Measurements from ENCODE around the gene RAB5IF. TPM values are rescaled to one million over a fixed set of nuclear protein-coding genes. Genes with fewer than 3 reads are reported as not detected.

Gene RAB5IF
- total RNA-seq, 2 experiments from 2014 or later = 62.6 to 74.8 TPM

- DNase-seq (no peak), ATAC-seq (ENCODE audit: poor library complexity) (no peak)
- no peak overlapping the region for H3K4me3 ChIP-seq (ENCODE audit: low read length)
- no peaks in the 10 kb centered on the region for H3K27me3 ChIP-seq (ENCODE audit: control insufficient read depth in 1 of 2, insufficient read depth in 2 of 2, low read length in 2 of 2)
- Mint-ChIP-seq H3K4me3 (peak overlapping the region; percentile 34), H3K36me3 (ENCODE audit: low read depth) (peaks cover 88% of the 10 kb centered on the region), H3K27ac (peak overlapping the region; percentile 88), H3K4me1 (ENCODE audit: low read depth) (peaks cover 58% of the 10 kb centered on the region), H3K27me3 (no peaks in the 10 kb centered on the region), H3K9me3 (no peaks in the 10 kb centered on the region)
- TF ChIP-seq, protein P1, sequence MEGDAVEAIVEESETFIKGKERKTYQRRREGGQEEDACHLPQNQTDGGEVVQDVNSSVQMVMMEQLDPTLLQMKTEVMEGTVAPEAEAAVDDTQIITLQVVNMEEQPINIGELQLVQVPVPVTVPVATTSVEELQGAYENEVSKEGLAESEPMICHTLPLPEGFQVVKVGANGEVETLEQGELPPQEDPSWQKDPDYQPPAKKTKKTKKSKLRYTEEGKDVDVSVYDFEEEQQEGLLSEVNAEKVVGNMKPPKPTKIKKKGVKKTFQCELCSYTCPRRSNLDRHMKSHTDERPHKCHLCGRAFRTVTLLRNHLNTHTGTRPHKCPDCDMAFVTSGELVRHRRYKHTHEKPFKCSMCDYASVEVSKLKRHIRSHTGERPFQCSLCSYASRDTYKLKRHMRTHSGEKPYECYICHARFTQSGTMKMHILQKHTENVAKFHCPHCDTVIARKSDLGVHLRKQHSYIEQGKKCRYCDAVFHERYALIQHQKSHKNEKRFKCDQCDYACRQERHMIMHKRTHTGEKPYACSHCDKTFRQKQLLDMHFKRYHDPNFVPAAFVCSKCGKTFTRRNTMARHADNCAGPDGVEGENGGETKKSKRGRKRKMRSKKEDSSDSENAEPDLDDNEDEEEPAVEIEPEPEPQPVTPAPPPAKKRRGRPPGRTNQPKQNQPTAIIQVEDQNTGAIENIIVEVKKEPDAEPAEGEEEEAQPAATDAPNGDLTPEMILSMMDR (IDR thresholded peaks at IDR 0.05) = no peak
- peaks cover 74% of the 10 kb centered on the region for H3K36me3 ChIP-seq (ENCODE audit: insufficient read depth, low read length)
- ChIA-PET POLR2A (no interaction called here), CTCF (no interaction called here)
- H3K27ac ChIP-seq (ENCODE audit: low read depth in 1 of 2, low read length in 2 of 2) = peak overlapping the region; percentile 15 to 59
- peaks cover 44% of the 10 kb centered on the region for H3K4me1 ChIP-seq (ENCODE audit: insufficient read depth, low read length)
- intact Hi-C loops (cut with DNase I, micrococcal nuclease) = loop anchor here in 1 of 2 experiments (2.0 kb wide), 1 partner anchor 13 kb away; no protein-coding TSS in a partner anchor
- no peaks in the 10 kb centered on the region for H3K9me3 ChIP-seq (ENCODE audit: control insufficient read depth in 1 of 2, insufficient read depth in 1 of 2, low read length in 2 of 2)
Measured at GRCh38 chr20:36631646-36632045, 26.1 kb downstream of the RAB5IF start.

DNA sequence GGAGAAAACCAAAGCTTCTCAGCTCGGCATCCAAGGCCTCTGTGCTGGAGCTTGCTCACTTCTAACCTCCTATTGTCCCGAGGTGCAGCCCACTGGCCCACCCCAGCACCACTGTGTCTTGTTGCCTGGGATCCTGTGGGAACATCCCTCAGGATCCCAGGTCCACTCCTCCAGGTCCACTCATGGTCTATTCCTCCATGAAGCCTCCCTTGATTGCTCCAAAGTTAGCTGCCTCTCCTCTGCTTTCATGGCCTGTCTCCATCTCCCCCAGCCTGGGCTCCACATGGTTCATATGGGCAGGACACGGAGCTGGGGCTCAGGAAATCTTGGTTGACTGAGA lies 26.5 kb downstream of the RAB5IF start:
- Histone ChIP-seq H3K4me3 (ENCODE audit: low read length) (no peak overlapping the region), H3K4me1 (ENCODE audit: insufficient read depth, low read length) (peaks cover 43% of the 10 kb centered on the region), H3K27me3 (ENCODE audit: control insufficient read depth in 1 of 2, insufficient read depth in 2 of 2, low read length in 2 of 2) (no peaks in the 10 kb centered on the region), H3K9me3 (ENCODE audit: control insufficient read depth in 1 of 2, insufficient read depth in 1 of 2, low read length in 2 of 2) (no peaks in the 10 kb centered on the region), H3K27ac (ENCODE audit: low read depth in 1 of 2, low read length in 2 of 2) (no peak overlapping the region), H3K36me3 (ENCODE audit: insufficient read depth, low read length) (peaks cover 70% of the 10 kb centered on the region)
- TF ChIP-seq, protein P1 (IDR thresholded peaks at IDR 0.05) = no peak
- no peaks in the 10 kb centered on the region for H3K9me3 Mint-ChIP-seq
- intact Hi-C loops (cut with DNase I, micrococcal nuclease) = no loop called here
- peak overlapping the region; percentile 34 for H3K4me3 Mint-ChIP-seq
- POLR2A ChIA-PET = no interaction called here
- peaks cover 88% of the 10 kb centered on the region for H3K36me3 Mint-ChIP-seq (ENCODE audit: low read depth)
- peaks cover 57% of the 10 kb centered on the region for H3K4me1 Mint-ChIP-seq (ENCODE audit: low read depth)
- H3K27ac Mint-ChIP-seq = peak overlapping the region; percentile 88
- H3K27me3 Mint-ChIP-seq = no peaks in the 10 kb centered on the region
- CTCF ChIA-PET = no interaction called here
- no peak for ATAC-seq (ENCODE audit: poor library complexity)
- DNase-seq = no peak

- H3K27ac Mint-ChIP-seq = peak overlapping the region; percentile 88
- intact Hi-C loops (cut with DNase I, micrococcal nuclease) = no loop called here
- peaks cover 51% of the 10 kb centered on the region for H3K4me1 Mint-ChIP-seq (ENCODE audit: low read depth)
- no peak overlapping the region for H3K27ac ChIP-seq (ENCODE audit: low read depth in 1 of 2, low read length in 2 of 2)
- CTCF ChIA-PET = interaction anchor here (0.5 kb wide), 1 partner anchor 143 kb away, joined by 3 read pairs; no protein-coding TSS in a partner anchor
- no peaks in the 10 kb centered on the region for H3K9me3 ChIP-seq (ENCODE audit: control insufficient read depth in 1 of 2, insufficient read depth in 1 of 2, low read length in 2 of 2)
- TF ChIP-seq, protein P1 (IDR thresholded peaks at IDR 0.05) = no peak
- no peak overlapping the region for H3K4me3 ChIP-seq (ENCODE audit: low read length)
- no peak overlapping the region for H3K4me3 Mint-ChIP-seq
- POLR2A ChIA-PET = interaction anchor here (0.8 to 1.5 kb wide), 2 partner anchors 13 to 27 kb away, joined by 3 to 4 read pairs; partner anchors contain the start of genes RAB5IF and SLA2
- H3K9me3 Mint-ChIP-seq = no peaks in the 10 kb centered on the region
- peaks cover 87% of the 10 kb centered on the region for H3K36me3 Mint-ChIP-seq (ENCODE audit: low read depth)
- no peaks in the 10 kb centered on the region for H3K27me3 Mint-ChIP-seq
- no peak for DNase-seq
- H3K4me1 ChIP-seq (ENCODE audit: insufficient read depth, low read length) = peaks cover 39% of the 10 kb centered on the region
- no peaks in the 10 kb centered on the region for H3K27me3 ChIP-seq (ENCODE audit: control insufficient read depth in 1 of 2, insufficient read depth in 2 of 2, low read length in 2 of 2)
- ATAC-seq (ENCODE audit: poor library complexity) = no peak
- peaks cover 68% of the 10 kb centered on the region for H3K36me3 ChIP-seq (ENCODE audit: insufficient read depth, low read length)
Measured at GRCh38 chr20:36632487-36633284, 27.1 kb downstream of the RAB5IF start.
